PFSK-1 (cell line): ENCODE measurements around the gene CCDC24.

Source experiments
- FOXP2 ChIP-seq: optimal IDR thresholded peaks from 2 replicates; pipeline ENCODE3; 2011; ENCODE audit warnings: borderline replicate concordance, control low read depth, inconsistent platforms; ENCODE audit not compliant: insufficient read depth; ENCODE audit errors: extremely low read length, extremely low read depth
- POLR2AphosphoS5 ChIP-seq: IDR thresholded peaks from 2 replicates; pipeline ENCODE4 v1.6.1; 2012; ENCODE audit warnings: low read depth, mild to moderate bottlenecking, control low read depth, low read length, moderate library complexity
- SIN3A ChIP-seq: IDR thresholded peaks from 2 replicates; pipeline ENCODE4 v1.6.1; 2012; ENCODE audit warnings: mild to moderate bottlenecking, low read length, moderate library complexity, borderline replicate concordance; ENCODE audit not compliant: insufficient read depth
- TAF1 ChIP-seq: IDR thresholded peaks from 2 replicates; pipeline ENCODE4 v1.6.1; 2012; ENCODE audit warnings: low read length, control low read depth, borderline replicate concordance; ENCODE audit not compliant: insufficient read depth
- TF ChIP-seq, protein P1 (sequence below), 2 experiments: IDR thresholded peaks; 2 replicates each; pipeline versions ENCODE4 v1.6.1 to v1.8.0; 2011 to 2012; ENCODE audit warnings: low read depth in 2 of 2, low read length in 2 of 2, control low read depth in 1 of 2, inconsistent platforms in 1 of 2, mild to moderate bottlenecking in 1 of 2, moderate library complexity in 1 of 2; ENCODE audit not compliant: insufficient read depth in 1 of 2

Gene CCDC24

DNA sequence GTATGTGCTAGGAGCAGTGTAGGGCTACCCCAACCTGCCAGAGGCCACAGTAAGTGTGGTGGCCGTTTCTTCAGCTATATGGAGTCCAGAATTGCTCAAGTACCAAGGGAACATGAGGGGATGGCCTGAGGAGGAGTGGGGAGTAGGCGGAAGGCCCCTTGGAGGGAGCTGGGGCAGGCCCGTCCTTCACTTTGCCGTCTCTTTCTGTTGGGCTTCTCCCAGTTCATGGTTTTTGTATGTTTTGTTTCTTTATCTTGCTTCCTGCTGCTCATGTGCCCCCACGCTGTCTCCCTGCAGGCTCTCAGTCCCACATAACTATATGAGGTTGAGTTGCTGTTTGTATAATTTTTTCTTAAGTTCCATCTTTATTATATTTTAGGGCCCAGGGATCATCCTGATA is 27.5 kb upstream of the CCDC24 start:
- TF ChIP-seq SIN3A (no peak), FOXP2 (no peak), TAF1 (no peak), POLR2AphosphoS5 (no peak)
- TF ChIP-seq, protein P1, sequence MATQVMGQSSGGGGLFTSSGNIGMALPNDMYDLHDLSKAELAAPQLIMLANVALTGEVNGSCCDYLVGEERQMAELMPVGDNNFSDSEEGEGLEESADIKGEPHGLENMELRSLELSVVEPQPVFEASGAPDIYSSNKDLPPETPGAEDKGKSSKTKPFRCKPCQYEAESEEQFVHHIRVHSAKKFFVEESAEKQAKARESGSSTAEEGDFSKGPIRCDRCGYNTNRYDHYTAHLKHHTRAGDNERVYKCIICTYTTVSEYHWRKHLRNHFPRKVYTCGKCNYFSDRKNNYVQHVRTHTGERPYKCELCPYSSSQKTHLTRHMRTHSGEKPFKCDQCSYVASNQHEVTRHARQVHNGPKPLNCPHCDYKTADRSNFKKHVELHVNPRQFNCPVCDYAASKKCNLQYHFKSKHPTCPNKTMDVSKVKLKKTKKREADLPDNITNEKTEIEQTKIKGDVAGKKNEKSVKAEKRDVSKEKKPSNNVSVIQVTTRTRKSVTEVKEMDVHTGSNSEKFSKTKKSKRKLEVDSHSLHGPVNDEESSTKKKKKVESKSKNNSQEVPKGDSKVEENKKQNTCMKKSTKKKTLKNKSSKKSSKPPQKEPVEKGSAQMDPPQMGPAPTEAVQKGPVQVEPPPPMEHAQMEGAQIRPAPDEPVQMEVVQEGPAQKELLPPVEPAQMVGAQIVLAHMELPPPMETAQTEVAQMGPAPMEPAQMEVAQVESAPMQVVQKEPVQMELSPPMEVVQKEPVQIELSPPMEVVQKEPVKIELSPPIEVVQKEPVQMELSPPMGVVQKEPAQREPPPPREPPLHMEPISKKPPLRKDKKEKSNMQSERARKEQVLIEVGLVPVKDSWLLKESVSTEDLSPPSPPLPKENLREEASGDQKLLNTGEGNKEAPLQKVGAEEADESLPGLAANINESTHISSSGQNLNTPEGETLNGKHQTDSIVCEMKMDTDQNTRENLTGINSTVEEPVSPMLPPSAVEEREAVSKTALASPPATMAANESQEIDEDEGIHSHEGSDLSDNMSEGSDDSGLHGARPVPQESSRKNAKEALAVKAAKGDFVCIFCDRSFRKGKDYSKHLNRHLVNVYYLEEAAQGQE (IDR thresholded peaks at IDR 0.05; ENCODE audit: insufficient read depth in 1 of 2, low read depth in 2 of 2, low read length in 2 of 2) = no peak

DNA sequence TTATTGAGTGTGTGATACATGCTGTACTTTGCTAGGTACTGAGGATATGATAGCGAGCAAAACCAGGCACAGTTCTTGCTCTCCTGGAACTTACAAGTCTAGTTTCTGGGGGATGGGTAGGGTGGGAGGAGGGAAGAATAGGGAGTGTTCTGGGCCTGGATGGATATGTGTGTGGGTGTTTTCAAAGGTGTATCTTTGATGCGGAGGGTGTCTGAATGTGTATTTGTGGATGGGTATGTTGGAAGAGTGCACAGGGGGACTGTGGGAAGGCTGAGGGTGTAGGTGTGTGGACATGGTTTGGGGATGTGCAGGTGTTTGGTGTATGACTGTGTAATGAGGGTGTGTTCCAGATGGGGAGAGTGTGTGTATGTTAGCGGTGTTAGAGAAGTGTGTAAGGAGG is 26.1 kb upstream of the CCDC24 start:
- TF ChIP-seq TAF1 = no peak
- TF ChIP-seq, protein P1 (IDR thresholded peaks at IDR 0.05; ENCODE audit: insufficient read depth in 1 of 2, low read depth in 2 of 2, low read length in 2 of 2) = no peak
- TF ChIP-seq POLR2AphosphoS5 = no peak
- TF ChIP-seq SIN3A = no peak
- TF ChIP-seq FOXP2 = no peak

DNA sequence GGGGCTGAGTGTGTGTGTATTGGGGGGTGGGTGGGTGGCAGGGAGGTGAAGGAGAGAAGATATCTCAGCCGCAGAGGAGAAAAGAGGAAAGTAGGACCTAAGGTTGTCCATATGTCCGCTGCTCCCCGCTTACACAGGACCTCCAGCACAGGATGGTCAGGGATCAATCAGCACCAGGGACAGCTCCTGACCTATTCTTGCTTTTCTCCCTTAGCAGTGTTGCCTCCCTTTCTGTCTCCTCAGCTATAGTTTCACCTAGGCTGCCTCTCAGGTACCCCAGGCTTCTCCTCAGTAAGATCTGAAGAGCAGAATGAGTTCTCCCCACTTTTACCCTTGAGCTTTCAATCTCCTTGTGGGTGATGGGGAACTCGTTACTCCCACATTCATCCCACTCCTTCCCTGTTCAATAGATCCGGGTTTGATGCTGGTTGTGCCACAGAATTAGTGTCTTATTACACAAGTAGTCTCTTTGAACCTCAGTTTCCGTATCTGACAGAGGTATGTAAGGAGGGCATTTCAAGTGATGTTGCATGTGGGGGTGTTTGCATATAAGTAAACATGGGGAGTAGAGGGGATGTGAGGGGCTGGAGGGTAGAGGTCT is 23.0 kb upstream of the CCDC24 start:
- TF ChIP-seq, protein P1 (IDR thresholded peaks at IDR 0.05; ENCODE audit: insufficient read depth in 1 of 2, low read depth in 2 of 2, low read length in 2 of 2) = peak; percentile 94 to 97
- TF ChIP-seq TAF1 (no peak), POLR2AphosphoS5 (no peak), FOXP2 (no peak)

DNA sequence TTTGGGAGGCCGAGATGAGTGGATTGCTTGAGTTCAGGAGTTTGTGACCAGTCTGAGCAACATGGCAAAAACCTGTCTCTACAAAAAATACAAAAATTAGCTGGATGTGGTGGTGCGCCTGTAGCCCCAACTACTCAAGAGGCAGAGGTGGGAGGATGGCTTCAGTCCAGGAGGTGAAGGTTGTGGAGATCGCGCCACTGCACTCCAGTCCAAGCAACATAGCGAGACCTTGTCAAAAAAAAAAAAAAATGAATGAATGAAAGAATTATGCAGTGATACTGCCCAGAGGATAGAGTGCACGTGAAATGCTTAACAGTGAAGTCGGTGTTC is 22.0 kb upstream of the CCDC24 start:
- no peak for TF ChIP-seq FOXP2
- TF ChIP-seq, protein P1 (IDR thresholded peaks at IDR 0.05; ENCODE audit: insufficient read depth in 1 of 2, low read depth in 2 of 2, low read length in 2 of 2) = no peak; a peak in 1 of 4 replicates

DNA sequence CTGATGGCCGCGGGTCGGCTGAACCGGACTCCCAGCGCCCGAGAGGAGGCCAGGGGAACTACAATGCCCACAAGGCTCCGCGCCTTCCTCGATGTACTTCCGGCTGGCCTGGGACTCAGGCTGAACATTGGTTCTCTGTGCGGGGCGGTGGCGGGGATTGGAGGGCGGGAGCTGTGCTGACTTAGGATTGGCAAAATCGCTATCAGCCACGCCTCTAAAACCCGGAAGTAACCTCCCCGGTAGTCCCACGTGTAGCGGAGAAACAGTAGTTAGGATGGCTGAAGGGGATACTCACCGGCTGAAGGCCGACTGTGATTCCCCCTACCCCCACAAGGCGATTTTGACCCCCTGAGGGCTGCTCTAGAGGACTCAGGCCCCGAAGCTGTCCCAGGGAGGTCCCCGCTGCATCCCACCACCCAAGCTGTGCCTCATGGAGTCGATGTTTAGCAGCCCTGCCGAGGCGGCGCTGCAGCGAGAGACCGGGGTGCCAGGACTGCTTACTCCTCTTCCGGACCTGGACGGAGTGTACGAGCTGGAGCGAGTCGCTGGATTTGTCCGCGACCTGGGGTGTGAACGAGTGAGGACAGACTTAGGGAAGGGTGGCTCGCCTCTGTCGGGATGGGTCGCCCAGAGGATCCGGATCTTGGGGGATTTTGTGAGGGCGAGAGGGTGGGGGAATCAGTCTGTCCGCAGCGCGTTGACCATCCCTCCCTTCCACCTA is 21.5 kb upstream of the CCDC24 start, which contains the start of gene DPH2:
Gene DPH2, plus strand, starts transcription at position 265 of the 721 bp plus-strand sequence. Its CDS starts 166 bp downstream, at position 431.
- TF ChIP-seq TAF1 = no peak
- TF ChIP-seq, protein P1 (IDR thresholded peaks at IDR 0.05; ENCODE audit: insufficient read depth in 1 of 2, low read depth in 2 of 2, low read length in 2 of 2) = peak in 1 of 2 experiments; percentile 43; a peak in 2 of 4 replicates
- 0 out of 2 replicates have a peak, but pooled peaks have one; percentile 53 for TF ChIP-seq POLR2AphosphoS5
- TF ChIP-seq SIN3A = peak; percentile 91; the same call in 1 of the 2 replicates
- peak; percentile 28 for TF ChIP-seq FOXP2
